HepG2 (cell line): ENCODE measurements around the gene SPATA12. TPM values are rescaled to one million over a fixed set of nuclear protein-coding genes. Genes with fewer than 3 reads are reported as not detected.

Source experiments
- FOSL1 ChIP-seq: sonication (generic); formaldehyde crosslinking; IDR thresholded peaks from 2 replicates; pipeline ENCODE4 v1.9.0; 2021; ENCODE audit warnings: missing genetic modification reagents, borderline replicate concordance
- NBN ChIP-seq: fragments of 450-650 bp; conservative IDR thresholded peaks from 2 replicates; pipeline ENCODE4 v1.6.1; 2017
- NPAS2 ChIP-seq: sonication (generic); formaldehyde crosslinking; IDR thresholded peaks from 2 replicates; pipeline ENCODE4 v1.8.0; 2022; ENCODE audit warnings: mild to moderate bottlenecking, missing genetic modification reagents, borderline replicate concordance
- POLR2A ChIP-seq, 2 experiments: IDR thresholded peaks; 2 replicates each; pipeline ENCODE4 v1.6.1; 2011; ENCODE audit warnings: low read depth in 2 of 2, low read length in 2 of 2, mild to moderate bottlenecking in 1 of 2, moderate library complexity in 1 of 2; ENCODE audit not compliant: insufficient read depth in 1 of 2
- SMC3 ChIP-seq: IDR thresholded peaks from 2 replicates; pipeline ENCODE4 v1.6.1; 2011; ENCODE audit warnings: low read length, improper control_type of control experiment
- SNAPC2 ChIP-seq: sonication (generic); formaldehyde crosslinking; IDR thresholded peaks from 2 replicates; pipeline ENCODE4 v1.8.1; 2022; ENCODE audit warnings: mild to moderate bottlenecking, missing genetic modification reagents
- WIZ ChIP-seq: sonication (generic); formaldehyde crosslinking; IDR thresholded peaks from 2 replicates; pipeline ENCODE4 v1.5.1; 2020; ENCODE audit warnings: mild to moderate bottlenecking, missing genetic modification reagents
- ZNF33B ChIP-seq: sonication (generic); formaldehyde crosslinking; IDR thresholded peaks from 2 replicates; pipeline ENCODE4 v1.5.1; 2020; ENCODE audit warnings: mild to moderate bottlenecking, missing genetic modification reagents
- ZNF678 ChIP-seq: sonication (generic); formaldehyde crosslinking; IDR thresholded peaks from 2 replicates; pipeline ENCODE4 v1.4.0; 2020; ENCODE audit warnings: mild to moderate bottlenecking, missing genetic modification reagents
- ZNF772 ChIP-seq: sonication (generic); formaldehyde crosslinking; IDR thresholded peaks from 2 replicates; pipeline ENCODE4 v1.5.0; 2020; ENCODE audit warnings: mild to moderate bottlenecking, missing genetic modification reagents
- ZNF773 ChIP-seq: sonication (generic); formaldehyde crosslinking; IDR thresholded peaks from 2 replicates; pipeline ENCODE4 v1.4.0; 2020; ENCODE audit warnings: missing genetic modification reagents, borderline replicate concordance
- polyA plus RNA-seq, 8 experiments: library from polyadenylated mRNA; depleted of rRNA in 3 of 8; stranded (reverse) in 7 of 8; unstranded in 1 of 8; fragments of >200 nt; fragmentation: Illumina TruSeq in 4 of 8; extraction: Trizol in 4 of 8; gene quantifications; 2 replicates each; pipeline versions ENCODE4 v1.2.1 to v1.2.3, GENCODE V29; 2011 to 2016; ENCODE audit warnings: low read depth in 4 of 8, missing spikeins in 1 of 8, mixed read lengths in 1 of 8; ENCODE audit not compliant: insufficient read depth in 1 of 8
- total RNA-seq, 5 experiments: library from RNA; depleted of rRNA; stranded (reverse); fragments of >200 nt; fragmentation: Illumina TruSeq; extraction: Trizol; gene quantifications; 2 replicates each; pipeline ENCODE4 v1.2.3, GENCODE V29; 2016; ENCODE audit warnings: low read depth in 1 of 5
- TF ChIP-seq, protein P1 (sequence below): sonication (generic); formaldehyde crosslinking; IDR thresholded peaks from 2 replicates; pipeline ENCODE4 v1.8.0; 2022; ENCODE audit warnings: mild to moderate bottlenecking, missing genetic modification reagents, moderate library complexity
- TF ChIP-seq, protein P2 (sequence below): sonication (generic); formaldehyde crosslinking; IDR thresholded peaks from 2 replicates; pipeline ENCODE4 v1.4.0; 2020; ENCODE audit warnings: missing genetic modification reagents, borderline replicate concordance
- TF ChIP-seq, protein P3 (sequence below): sonication (generic); formaldehyde crosslinking; IDR thresholded peaks from 2 replicates; pipeline ENCODE4 v1.5.1; 2020; ENCODE audit warnings: mild to moderate bottlenecking, moderate library complexity, missing genetic modification reagents
- TF ChIP-seq, protein P4 (sequence below): sonication (generic); formaldehyde crosslinking; IDR thresholded peaks from 2 replicates; pipeline ENCODE4 v1.5.0; 2020; ENCODE audit warnings: missing genetic modification reagents, mild to moderate bottlenecking, borderline replicate concordance
- TF ChIP-seq, protein P5 (sequence below): sonication (generic); formaldehyde crosslinking; conservative IDR thresholded peaks from 2 replicates; pipeline ENCODE4 v1.4.0; 2020; ENCODE audit warnings: missing genetic modification reagents
- TF ChIP-seq, protein P6 (sequence below): sonication (generic); formaldehyde crosslinking; IDR thresholded peaks from 2 replicates; pipeline ENCODE4 v1.4.0; 2020; ENCODE audit warnings: missing genetic modification reagents

Gene SPATA12
- total and polyA plus RNA-seq, 2 of the 13 experiments (the other 11 are each of a cell fraction or from before 2014, with no cell fraction given) = 0.09 to 0.25 TPM

DNA sequence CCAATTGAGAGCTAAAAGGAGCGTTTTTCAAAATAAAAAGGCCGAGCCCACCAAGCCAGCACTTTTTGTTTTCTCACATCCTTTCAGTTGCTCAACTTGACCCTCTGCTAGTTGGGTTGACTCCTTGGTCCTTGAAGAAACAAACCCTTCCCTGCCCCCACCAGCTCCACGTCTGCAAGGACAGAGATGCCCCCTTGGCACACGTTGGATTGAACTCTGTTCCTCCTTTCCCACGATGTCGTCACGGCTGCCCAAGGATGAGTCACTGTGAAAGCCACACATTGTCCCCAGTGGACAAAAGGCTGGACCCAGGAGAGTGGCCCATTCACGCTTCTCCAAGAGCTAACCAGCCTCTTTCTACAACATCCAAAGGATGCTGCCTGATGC is 43.0 kb upstream of the SPATA12 start (continued):
- no peak for TF ChIP-seq NPAS2 (CRISPR knock-in tag)
- TF ChIP-seq SMC3 = no peak
- TF ChIP-seq POLR2A (IDR thresholded peaks at IDR 0.05; ENCODE audit: insufficient read depth in 1 of 2, low read depth in 2 of 2, low read length in 2 of 2) = no peak
- TF ChIP-seq SNAPC2 (CRISPR knock-in tag) = no peak
- TF ChIP-seq ZNF33B (CRISPR knock-in tag) = no peak
- no peak for TF ChIP-seq ZNF772
- TF ChIP-seq, protein P1, sequence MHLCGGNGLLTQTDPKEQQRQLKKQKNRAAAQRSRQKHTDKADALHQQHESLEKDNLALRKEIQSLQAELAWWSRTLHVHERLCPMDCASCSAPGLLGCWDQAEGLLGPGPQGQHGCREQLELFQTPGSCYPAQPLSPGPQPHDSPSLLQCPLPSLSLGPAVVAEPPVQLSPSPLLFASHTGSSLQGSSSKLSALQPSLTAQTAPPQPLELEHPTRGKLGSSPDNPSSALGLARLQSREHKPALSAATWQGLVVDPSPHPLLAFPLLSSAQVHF = no peak
- no peak for TF ChIP-seq ZNF678 (CRISPR knock-in tag)
- TF ChIP-seq, protein P2, sequence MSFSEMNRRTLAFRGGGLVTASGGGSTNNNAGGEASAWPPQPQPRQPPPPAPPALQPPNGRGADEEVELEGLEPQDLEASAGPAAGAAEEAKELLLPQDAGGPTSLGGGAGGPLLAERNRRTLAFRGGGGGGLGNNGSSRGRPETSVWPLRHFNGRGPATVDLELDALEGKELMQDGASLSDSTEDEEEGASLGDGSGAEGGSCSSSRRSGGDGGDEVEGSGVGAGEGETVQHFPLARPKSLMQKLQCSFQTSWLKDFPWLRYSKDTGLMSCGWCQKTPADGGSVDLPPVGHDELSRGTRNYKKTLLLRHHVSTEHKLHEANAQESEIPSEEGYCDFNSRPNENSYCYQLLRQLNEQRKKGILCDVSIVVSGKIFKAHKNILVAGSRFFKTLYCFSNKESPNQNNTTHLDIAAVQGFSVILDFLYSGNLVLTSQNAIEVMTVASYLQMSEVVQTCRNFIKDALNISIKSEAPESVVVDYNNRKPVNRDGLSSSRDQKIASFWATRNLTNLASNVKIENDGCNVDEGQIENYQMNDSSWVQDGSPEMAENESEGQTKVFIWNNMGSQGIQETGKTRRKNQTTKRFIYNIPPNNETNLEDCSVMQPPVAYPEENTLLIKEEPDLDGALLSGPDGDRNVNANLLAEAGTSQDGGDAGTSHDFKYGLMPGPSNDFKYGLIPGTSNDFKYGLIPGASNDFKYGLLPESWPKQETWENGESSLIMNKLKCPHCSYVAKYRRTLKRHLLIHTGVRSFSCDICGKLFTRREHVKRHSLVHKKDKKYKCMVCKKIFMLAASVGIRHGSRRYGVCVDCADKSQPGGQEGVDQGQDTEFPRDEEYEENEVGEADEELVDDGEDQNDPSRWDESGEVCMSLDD (CRISPR knock-in tag) = no peak
- TF ChIP-seq NBN = no peak
- TF ChIP-seq FOSL1 (CRISPR knock-in tag) = 0 out of 2 replicates have a peak, but pooled peaks have one; percentile 12
- no peak for TF ChIP-seq ZNF773
- TF ChIP-seq, protein P3, sequence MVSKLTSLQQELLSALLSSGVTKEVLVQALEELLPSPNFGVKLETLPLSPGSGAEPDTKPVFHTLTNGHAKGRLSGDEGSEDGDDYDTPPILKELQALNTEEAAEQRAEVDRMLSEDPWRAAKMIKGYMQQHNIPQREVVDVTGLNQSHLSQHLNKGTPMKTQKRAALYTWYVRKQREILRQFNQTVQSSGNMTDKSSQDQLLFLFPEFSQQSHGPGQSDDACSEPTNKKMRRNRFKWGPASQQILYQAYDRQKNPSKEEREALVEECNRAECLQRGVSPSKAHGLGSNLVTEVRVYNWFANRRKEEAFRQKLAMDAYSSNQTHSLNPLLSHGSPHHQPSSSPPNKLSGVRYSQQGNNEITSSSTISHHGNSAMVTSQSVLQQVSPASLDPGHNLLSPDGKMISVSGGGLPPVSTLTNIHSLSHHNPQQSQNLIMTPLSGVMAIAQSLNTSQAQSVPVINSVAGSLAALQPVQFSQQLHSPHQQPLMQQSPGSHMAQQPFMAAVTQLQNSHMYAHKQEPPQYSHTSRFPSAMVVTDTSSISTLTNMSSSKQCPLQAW (CRISPR knock-in tag) = no peak
- TF ChIP-seq, protein P4, sequence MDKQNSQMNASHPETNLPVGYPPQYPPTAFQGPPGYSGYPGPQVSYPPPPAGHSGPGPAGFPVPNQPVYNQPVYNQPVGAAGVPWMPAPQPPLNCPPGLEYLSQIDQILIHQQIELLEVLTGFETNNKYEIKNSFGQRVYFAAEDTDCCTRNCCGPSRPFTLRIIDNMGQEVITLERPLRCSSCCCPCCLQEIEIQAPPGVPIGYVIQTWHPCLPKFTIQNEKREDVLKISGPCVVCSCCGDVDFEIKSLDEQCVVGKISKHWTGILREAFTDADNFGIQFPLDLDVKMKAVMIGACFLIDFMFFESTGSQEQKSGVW (CRISPR knock-in tag) = no peak
- TF ChIP-seq, protein P5, sequence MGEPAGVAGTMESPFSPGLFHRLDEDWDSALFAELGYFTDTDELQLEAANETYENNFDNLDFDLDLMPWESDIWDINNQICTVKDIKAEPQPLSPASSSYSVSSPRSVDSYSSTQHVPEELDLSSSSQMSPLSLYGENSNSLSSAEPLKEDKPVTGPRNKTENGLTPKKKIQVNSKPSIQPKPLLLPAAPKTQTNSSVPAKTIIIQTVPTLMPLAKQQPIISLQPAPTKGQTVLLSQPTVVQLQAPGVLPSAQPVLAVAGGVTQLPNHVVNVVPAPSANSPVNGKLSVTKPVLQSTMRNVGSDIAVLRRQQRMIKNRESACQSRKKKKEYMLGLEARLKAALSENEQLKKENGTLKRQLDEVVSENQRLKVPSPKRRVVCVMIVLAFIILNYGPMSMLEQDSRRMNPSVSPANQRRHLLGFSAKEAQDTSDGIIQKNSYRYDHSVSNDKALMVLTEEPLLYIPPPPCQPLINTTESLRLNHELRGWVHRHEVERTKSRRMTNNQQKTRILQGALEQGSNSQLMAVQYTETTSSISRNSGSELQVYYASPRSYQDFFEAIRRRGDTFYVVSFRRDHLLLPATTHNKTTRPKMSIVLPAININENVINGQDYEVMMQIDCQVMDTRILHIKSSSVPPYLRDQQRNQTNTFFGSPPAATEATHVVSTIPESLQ (CRISPR knock-in tag) = no peak
- TF ChIP-seq, protein P6, sequence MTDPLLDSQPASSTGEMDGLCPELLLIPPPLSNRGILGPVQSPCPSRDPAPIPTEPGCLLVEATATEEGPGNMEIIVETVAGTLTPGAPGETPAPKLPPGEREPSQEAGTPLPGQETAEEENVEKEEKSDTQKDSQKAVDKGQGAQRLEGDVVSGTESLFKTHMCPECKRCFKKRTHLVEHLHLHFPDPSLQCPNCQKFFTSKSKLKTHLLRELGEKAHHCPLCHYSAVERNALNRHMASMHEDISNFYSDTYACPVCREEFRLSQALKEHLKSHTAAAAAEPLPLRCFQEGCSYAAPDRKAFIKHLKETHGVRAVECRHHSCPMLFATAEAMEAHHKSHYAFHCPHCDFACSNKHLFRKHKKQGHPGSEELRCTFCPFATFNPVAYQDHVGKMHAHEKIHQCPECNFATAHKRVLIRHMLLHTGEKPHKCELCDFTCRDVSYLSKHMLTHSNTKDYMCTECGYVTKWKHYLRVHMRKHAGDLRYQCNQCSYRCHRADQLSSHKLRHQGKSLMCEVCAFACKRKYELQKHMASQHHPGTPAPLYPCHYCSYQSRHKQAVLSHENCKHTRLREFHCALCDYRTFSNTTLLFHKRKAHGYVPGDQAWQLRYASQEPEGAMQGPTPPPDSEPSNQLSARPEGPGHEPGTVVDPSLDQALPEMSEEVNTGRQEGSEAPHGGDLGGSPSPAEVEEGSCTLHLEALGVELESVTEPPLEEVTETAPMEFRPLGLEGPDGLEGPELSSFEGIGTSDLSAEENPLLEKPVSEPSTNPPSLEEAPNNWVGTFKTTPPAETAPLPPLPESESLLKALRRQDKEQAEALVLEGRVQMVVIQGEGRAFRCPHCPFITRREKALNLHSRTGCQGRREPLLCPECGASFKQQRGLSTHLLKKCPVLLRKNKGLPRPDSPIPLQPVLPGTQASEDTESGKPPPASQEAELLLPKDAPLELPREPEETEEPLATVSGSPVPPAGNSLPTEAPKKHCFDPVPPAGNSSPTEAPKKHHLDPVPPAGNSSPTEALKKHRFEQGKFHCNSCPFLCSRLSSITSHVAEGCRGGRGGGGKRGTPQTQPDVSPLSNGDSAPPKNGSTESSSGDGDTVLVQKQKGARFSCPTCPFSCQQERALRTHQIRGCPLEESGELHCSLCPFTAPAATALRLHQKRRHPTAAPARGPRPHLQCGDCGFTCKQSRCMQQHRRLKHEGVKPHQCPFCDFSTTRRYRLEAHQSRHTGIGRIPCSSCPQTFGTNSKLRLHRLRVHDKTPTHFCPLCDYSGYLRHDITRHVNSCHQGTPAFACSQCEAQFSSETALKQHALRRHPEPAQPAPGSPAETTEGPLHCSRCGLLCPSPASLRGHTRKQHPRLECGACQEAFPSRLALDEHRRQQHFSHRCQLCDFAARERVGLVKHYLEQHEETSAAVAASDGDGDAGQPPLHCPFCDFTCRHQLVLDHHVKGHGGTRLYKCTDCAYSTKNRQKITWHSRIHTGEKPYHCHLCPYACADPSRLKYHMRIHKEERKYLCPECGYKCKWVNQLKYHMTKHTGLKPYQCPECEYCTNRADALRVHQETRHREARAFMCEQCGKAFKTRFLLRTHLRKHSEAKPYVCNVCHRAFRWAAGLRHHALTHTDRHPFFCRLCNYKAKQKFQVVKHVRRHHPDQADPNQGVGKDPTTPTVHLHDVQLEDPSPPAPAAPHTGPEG (CRISPR knock-in tag) = no peak
- no peak for TF ChIP-seq WIZ (CRISPR knock-in tag)
